ENCODE data around the gene PTK7. TPM values are rescaled to one million over a fixed set of nuclear protein-coding genes. Genes with fewer than 3 reads are reported as not detected.

PTK7 gene
- total RNA-seq, 1 donor from 2014 or later: 81.0 TPM

GRCh38 chr6:43188426-43188825 lies 112.3 kb downstream of the PTK7 start:
- ATAC-seq (no peak), DNase-seq (no peak)
- Histone ChIP-seq H3K27ac (no peak overlapping the region), H3K27me3 (ENCODE audit: low read depth) (no peaks in the 10 kb centered on the region), H3K4me1 (peaks cover 14% of the 10 kb centered on the region), H3K36me3 (peaks cover 77% of the 10 kb centered on the region), H3K4me3 (no peak overlapping the region), H3K9me3 (no peaks in the 10 kb centered on the region)
- no peak for TF ChIP-seq CTCF (IDR thresholded peaks at IDR 0.05)
- intact Hi-C loops (cut with DNase I): no loop called here

DNA sequence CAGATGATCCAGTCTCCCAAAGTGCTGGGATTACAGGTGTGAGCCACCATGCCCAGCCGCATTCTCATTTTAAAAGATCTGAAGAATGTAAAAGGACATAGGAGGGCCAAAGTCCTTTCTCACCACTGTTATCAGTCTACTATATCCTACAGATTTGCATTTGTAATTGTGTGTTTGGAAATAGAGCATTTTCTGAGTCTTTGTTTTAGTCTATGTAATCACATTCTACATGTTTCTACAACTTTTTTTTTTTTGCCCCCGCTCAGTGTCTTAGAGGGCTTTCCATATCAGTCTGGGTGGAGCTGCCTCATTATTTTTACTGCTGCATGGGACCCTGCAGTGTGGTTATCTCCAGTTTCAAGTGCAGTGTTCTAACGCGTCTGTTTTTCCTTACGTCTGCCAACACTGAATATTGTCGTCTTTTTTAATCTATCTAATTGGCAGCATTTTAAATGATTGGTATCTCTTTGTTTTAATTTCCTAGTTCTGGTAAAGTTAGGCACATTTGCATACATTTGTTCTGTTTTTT lies 113.7 kb downstream of the PTK7 start:
- ATAC-seq (no peak), DNase-seq (no peak)
- no peaks in the 10 kb centered on the region for H3K27me3 ChIP-seq (ENCODE audit: low read depth)
- H3K9me3 ChIP-seq: no peaks in the 10 kb centered on the region
- H3K4me3 ChIP-seq: no peak overlapping the region
- H3K36me3 ChIP-seq: peaks cover 85% of the 10 kb centered on the region
- peaks cover 3% of the 10 kb centered on the region for H3K4me1 ChIP-seq
- H3K27ac ChIP-seq: no peak overlapping the region
- no peak for TF ChIP-seq CTCF (IDR thresholded peaks at IDR 0.05)
- intact Hi-C loops (cut with DNase I): no loop called here

- no peaks in the 10 kb centered on the region for H3K9me3 ChIP-seq
- no peak for TF ChIP-seq CTCF (IDR thresholded peaks at IDR 0.05)
- intact Hi-C loops (cut with DNase I): no loop called here
- H3K4me1 ChIP-seq: no peaks in the 10 kb centered on the region
- ATAC-seq (no peak), DNase-seq (no peak)
- no peak overlapping the region for H3K27ac ChIP-seq
- no peak overlapping the region for H3K4me3 ChIP-seq
- H3K27me3 ChIP-seq (ENCODE audit: low read depth): no peaks in the 10 kb centered on the region
- peaks cover 87% of the 10 kb centered on the region for H3K36me3 ChIP-seq
Measured at GRCh38 chr6:43192911-43193310, 116.8 kb downstream of the PTK7 start.

DNA sequence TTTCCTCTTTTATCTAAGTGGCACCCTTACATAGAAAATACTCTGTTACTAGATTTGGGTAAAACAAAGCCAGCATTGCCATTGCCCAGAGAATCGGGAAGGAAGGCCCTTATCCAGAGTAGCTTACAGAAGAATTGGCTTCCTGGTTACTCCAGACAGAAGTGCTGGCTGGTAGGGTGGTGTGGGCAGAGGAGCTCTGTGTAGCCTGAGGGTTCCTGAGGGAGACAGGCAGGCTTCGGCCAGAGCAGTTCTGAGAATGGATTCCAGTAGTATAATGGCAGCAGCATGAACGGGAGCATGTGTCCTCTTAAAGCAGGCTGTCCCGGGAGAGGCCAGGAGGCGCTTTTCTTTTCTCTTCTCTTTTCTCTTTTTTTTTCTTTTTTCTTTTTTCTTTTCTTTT lies 117.8 kb downstream of the PTK7 start:
- DNase-seq: no peak
- intact Hi-C loops (cut with DNase I): no loop called here
- no peak for TF ChIP-seq CTCF (IDR thresholded peaks at IDR 0.05)
- no peaks in the 10 kb centered on the region for H3K27me3 ChIP-seq (ENCODE audit: low read depth)
- no peaks in the 10 kb centered on the region for H3K4me1 ChIP-seq
- no peaks in the 10 kb centered on the region for H3K9me3 ChIP-seq
- H3K4me3 ChIP-seq: no peak overlapping the region
- peaks cover 87% of the 10 kb centered on the region for H3K36me3 ChIP-seq
- no peak overlapping the region for H3K27ac ChIP-seq
- ATAC-seq: no peak

DNA sequence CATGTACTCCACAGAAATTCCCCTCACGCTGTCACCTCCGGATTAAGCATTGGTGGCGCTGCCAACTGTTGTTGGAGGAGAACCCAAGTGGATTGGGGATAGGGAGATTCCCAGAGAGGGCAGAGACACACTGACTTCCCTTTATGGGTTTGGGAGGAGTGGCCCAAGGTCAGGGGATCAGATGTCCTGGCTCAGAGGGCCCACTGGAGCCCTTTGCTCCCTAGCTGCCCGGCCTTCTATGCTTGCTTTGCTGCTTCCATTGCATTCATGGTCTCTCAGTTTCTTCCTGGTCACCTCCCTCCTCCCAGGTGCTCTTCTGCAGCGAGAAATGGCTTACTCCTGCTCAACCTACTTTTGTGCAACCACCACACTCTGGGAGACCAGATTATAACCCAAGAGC lies 120.2 kb downstream of the PTK7 start:
- Histone ChIP-seq H3K27ac (no peak overlapping the region), H3K9me3 (no peaks in the 10 kb centered on the region), H3K27me3 (ENCODE audit: low read depth) (no peaks in the 10 kb centered on the region), H3K36me3 (peaks cover 93% of the 10 kb centered on the region), H3K4me1 (no peaks in the 10 kb centered on the region), H3K4me3 (no peak overlapping the region)
- no peak for DNase-seq
- intact Hi-C loops (cut with DNase I): no loop called here
- no peak for ATAC-seq
- no peak for TF ChIP-seq CTCF (IDR thresholded peaks at IDR 0.05)

GRCh38 chr6:43199912-43200311 lies 123.8 kb downstream of the PTK7 start:
- ATAC-seq: no peak

More at GRCh38 chr6:43199912-43200311, 123.8 kb downstream of the PTK7 start:
- intact Hi-C loops (cut with DNase I): no loop called here
- Histone ChIP-seq H3K4me1 (no peaks in the 10 kb centered on the region), H3K27me3 (ENCODE audit: low read depth) (no peaks in the 10 kb centered on the region), H3K4me3 (no peak overlapping the region), H3K36me3 (peaks cover 72% of the 10 kb centered on the region), H3K9me3 (no peaks in the 10 kb centered on the region), H3K27ac (no peak overlapping the region)
- TF ChIP-seq CTCF (IDR thresholded peaks at IDR 0.05): no peak
- no peak for DNase-seq

All from lower lobe of right lung (tissue), 2 donors.